ENCODE data around the gene ENOPH1.

ENOPH1 gene

GRCh38 chr4:82489987-82490386, 59.6 kb downstream of the ENOPH1 start:
- no peak overlapping the region for H3K27ac ChIP-seq (ENCODE audit: extremely low read depth, low read depth, low read length)
- TF ChIP-seq YY1 (tag by site-specific recombination; IDR thresholded peaks at IDR 0.05) (no peak), ZBTB20 (tag by site-specific recombination; IDR thresholded peaks at IDR 0.05) (no peak), ZNF473 (tag by site-specific recombination; IDR thresholded peaks at IDR 0.05) (no peak), ZNF302 (tag by site-specific recombination; IDR thresholded peaks at IDR 0.05; ENCODE audit: low read depth) (no peak), BCL11B (tag by site-specific recombination; IDR thresholded peaks at IDR 0.05; ENCODE audit: low read depth) (no peak), SCRT2 (tag by site-specific recombination; IDR thresholded peaks at IDR 0.05) (no peak), ZNF10 (tag by site-specific recombination; IDR thresholded peaks at IDR 0.05) (no peak), ZNF140 (tag by site-specific recombination; IDR thresholded peaks at IDR 0.05) (no peak), ZNF23 (tag by site-specific recombination; IDR thresholded peaks at IDR 0.05; ENCODE audit: borderline replicate concordance) (no peak), ZNF248 (tag by site-specific recombination; IDR thresholded peaks at IDR 0.05) (no peak), ZNF600 (tag by site-specific recombination; IDR thresholded peaks at IDR 0.05) (no peak), IKZF3 (tag by site-specific recombination; IDR thresholded peaks at IDR 0.05) (no peak), ZNF677 (tag by site-specific recombination; IDR thresholded peaks at IDR 0.05) (no peak), PRDM1 (tag by site-specific recombination; IDR thresholded peaks at IDR 0.05) (no peak), BCL11A (tag by site-specific recombination; IDR thresholded peaks at IDR 0.05; ENCODE audit: low read depth) (no peak), GLI2 (tag by site-specific recombination; IDR thresholded peaks at IDR 0.05; ENCODE audit: borderline replicate concordance, low read depth) (no peak)
- TF ChIP-seq, protein P1, sequence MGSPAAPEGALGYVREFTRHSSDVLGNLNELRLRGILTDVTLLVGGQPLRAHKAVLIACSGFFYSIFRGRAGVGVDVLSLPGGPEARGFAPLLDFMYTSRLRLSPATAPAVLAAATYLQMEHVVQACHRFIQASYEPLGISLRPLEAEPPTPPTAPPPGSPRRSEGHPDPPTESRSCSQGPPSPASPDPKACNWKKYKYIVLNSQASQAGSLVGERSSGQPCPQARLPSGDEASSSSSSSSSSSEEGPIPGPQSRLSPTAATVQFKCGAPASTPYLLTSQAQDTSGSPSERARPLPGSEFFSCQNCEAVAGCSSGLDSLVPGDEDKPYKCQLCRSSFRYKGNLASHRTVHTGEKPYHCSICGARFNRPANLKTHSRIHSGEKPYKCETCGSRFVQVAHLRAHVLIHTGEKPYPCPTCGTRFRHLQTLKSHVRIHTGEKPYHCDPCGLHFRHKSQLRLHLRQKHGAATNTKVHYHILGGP (tag by site-specific recombination; IDR thresholded peaks at IDR 0.05) = no peak
- TF ChIP-seq, protein P2, sequence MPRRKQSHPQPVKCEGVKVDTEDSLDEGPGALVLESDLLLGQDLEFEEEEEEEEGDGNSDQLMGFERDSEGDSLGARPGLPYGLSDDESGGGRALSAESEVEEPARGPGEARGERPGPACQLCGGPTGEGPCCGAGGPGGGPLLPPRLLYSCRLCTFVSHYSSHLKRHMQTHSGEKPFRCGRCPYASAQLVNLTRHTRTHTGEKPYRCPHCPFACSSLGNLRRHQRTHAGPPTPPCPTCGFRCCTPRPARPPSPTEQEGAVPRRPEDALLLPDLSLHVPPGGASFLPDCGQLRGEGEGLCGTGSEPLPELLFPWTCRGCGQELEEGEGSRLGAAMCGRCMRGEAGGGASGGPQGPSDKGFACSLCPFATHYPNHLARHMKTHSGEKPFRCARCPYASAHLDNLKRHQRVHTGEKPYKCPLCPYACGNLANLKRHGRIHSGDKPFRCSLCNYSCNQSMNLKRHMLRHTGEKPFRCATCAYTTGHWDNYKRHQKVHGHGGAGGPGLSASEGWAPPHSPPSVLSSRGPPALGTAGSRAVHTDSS (tag by site-specific recombination; IDR thresholded peaks at IDR 0.05) = no peak
- TF ChIP-seq, protein P3, sequence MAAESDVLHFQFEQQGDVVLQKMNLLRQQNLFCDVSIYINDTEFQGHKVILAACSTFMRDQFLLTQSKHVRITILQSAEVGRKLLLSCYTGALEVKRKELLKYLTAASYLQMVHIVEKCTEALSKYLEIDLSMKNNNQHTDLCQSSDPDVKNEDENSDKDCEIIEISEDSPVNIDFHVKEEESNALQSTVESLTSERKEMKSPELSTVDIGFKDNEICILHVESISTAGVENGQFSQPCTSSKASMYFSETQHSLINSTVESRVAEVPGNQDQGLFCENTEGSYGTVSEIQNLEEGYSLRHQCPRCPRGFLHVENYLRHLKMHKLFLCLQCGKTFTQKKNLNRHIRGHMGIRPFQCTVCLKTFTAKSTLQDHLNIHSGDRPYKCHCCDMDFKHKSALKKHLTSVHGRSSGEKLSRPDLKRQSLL (tag by site-specific recombination; IDR thresholded peaks at IDR 0.05) = no peak
- TF ChIP-seq, protein P4, sequence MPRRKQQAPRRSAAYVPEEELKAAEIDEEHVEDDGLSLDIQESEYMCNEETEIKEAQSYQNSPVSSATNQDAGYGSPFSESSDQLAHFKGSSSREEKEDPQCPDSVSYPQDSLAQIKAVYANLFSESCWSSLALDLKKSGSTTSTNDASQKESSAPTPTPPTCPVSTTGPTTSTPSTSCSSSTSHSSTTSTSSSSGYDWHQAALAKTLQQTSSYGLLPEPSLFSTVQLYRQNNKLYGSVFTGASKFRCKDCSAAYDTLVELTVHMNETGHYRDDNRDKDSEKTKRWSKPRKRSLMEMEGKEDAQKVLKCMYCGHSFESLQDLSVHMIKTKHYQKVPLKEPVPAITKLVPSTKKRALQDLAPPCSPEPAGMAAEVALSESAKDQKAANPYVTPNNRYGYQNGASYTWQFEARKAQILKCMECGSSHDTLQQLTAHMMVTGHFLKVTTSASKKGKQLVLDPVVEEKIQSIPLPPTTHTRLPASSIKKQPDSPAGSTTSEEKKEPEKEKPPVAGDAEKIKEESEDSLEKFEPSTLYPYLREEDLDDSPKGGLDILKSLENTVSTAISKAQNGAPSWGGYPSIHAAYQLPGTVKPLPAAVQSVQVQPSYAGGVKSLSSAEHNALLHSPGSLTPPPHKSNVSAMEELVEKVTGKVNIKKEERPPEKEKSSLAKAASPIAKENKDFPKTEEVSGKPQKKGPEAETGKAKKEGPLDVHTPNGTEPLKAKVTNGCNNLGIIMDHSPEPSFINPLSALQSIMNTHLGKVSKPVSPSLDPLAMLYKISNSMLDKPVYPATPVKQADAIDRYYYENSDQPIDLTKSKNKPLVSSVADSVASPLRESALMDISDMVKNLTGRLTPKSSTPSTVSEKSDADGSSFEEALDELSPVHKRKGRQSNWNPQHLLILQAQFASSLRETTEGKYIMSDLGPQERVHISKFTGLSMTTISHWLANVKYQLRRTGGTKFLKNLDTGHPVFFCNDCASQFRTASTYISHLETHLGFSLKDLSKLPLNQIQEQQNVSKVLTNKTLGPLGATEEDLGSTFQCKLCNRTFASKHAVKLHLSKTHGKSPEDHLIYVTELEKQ (tag by site-specific recombination; IDR thresholded peaks at IDR 0.05; ENCODE audit: borderline replicate concordance) = no peak
- POLR2A ChIA-PET = no interaction called here
- no peak overlapping the region for H3K4me3 ChIP-seq (ENCODE audit: low read depth, low read length)
- no peaks in the 10 kb centered on the region for H3K36me3 ChIP-seq (ENCODE audit: control insufficient read depth in 2 of 2, insufficient read depth in 1 of 2, low read length in 2 of 2)
- H3K9me3 ChIP-seq (ENCODE audit: control insufficient read depth, insufficient read depth, low read depth, low read length) = no peaks in the 10 kb centered on the region
- CTCF ChIA-PET = no interaction called here
- H3K4me1 ChIP-seq (ENCODE audit: control insufficient read depth, insufficient read depth, low read length) = no peaks in the 10 kb centered on the region

Measured in HEK293 (cell line).